ENCODE results near the gene VAMP3.

DNA sequence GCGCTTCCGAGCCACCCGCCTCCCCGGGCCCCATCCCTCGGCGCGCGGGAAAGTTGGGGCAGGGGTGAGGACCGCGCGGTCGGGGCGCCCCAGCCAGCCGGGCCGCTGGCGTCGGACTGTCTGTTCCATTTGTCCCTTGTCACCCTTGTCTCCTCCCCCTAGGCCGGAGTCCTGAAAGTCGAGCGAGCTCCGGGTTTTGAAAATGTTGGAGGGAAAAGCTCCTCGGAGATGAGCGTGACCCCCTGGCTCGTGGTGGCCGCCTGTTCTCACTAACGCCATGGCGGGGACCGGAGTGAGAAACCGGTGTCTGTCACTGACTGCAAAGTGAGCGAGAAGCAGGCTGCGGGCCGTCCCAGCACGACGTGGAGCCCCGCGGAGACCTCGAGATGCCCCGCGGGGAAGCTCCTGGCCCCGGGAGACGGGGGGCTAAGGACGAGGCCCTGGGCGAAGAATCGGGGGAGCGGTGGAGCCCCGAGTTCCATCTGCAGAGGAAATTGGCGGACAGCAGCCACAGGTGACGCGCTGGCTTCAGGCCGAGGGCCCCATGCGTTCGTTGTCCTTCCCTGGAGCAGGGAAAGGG lies 13.5 kb downstream of the VAMP3 start:
- TF ChIP-seq ZNF121 (tag by site-specific recombination; IDR thresholded peaks at IDR 0.05) (no peak), BCL11A (tag by site-specific recombination; IDR thresholded peaks at IDR 0.05; ENCODE audit: low read depth) (no peak), ZNF707 (tag by site-specific recombination; IDR thresholded peaks at IDR 0.05) (no peak), ZNF658 (tag by site-specific recombination; IDR thresholded peaks at IDR 0.05) (no peak), ZNF555 (tag by site-specific recombination; conservative IDR thresholded peaks at IDR 0.05) (no peak), ZNF701 (tag by site-specific recombination; IDR thresholded peaks at IDR 0.05) (no peak)
- TF ChIP-seq, protein P1, sequence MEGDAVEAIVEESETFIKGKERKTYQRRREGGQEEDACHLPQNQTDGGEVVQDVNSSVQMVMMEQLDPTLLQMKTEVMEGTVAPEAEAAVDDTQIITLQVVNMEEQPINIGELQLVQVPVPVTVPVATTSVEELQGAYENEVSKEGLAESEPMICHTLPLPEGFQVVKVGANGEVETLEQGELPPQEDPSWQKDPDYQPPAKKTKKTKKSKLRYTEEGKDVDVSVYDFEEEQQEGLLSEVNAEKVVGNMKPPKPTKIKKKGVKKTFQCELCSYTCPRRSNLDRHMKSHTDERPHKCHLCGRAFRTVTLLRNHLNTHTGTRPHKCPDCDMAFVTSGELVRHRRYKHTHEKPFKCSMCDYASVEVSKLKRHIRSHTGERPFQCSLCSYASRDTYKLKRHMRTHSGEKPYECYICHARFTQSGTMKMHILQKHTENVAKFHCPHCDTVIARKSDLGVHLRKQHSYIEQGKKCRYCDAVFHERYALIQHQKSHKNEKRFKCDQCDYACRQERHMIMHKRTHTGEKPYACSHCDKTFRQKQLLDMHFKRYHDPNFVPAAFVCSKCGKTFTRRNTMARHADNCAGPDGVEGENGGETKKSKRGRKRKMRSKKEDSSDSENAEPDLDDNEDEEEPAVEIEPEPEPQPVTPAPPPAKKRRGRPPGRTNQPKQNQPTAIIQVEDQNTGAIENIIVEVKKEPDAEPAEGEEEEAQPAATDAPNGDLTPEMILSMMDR (tag by site-specific recombination; IDR thresholded peaks at IDR 0.05), result no peak

Measured in HEK293 (cell line).